Ramos (cell line): ENCODE measurements around the gene GUCY2C.

Source experiments
- in situ Hi-C: fragments of 300-500 bp; cut with MboI; formaldehyde crosslinking; loops from one replicate; pipeline ENCODE4 v1.14.3; 2022; ENCODE audit warnings: low sequenced_read_pairs; ENCODE audit not compliant: unreplicated experiment

GUCY2C gene

GRCh38 chr12:14588571-14588970 is 107.8 kb downstream of the GUCY2C start:
- in situ Hi-C loops = no loop called here

DNA sequence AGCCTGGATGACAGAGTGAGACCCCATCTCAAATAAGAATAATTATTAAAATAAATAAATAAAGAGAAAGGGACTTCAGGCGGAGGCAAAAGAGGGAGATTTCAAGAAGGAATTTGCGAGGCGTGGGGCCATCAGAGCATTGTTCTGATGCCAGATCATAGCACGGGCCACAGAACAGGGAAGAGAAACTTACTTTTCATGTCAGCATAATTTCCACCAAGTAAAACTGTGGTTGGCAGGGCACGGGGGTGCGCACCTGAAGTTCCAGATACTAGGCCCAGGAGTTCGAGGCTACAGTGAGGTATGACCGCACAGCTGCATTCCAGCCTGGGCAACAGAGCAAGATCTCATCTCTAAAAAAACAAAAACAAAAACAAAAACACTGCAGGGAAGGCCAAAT is 117.8 kb downstream of the GUCY2C start:
- in situ Hi-C loops = no loop called here

DNA sequence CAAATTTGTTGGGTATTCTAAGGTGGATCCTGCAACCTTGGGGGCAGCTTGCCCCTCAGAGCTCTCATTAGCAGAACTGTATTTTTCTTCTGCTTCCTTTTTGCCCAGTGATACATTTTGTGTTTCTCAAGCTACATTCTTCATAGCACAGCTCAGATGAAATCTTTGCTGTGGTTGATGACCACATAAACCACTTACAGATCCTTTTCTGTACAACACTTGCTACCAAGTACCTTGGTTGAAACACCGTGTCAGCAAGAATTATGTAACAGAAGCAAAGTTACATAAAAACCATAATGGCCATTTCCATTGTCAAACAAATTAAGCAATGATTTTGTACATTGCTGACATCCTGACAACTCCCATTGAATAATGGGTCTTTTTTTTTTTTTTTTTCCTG is 119.1 kb downstream of the GUCY2C start:
- in situ Hi-C loops = no loop called here

- in situ Hi-C loops = no loop called here
Measured at GRCh38 chr12:14576896-14577295, 119.5 kb downstream of the GUCY2C start.

GRCh38 chr12:14575585-14575984 is 120.8 kb downstream of the GUCY2C start:
- in situ Hi-C loops = no loop called here

GRCh38 chr12:14573118-14573517 is 123.3 kb downstream of the GUCY2C start:
- in situ Hi-C loops = no loop called here

DNA sequence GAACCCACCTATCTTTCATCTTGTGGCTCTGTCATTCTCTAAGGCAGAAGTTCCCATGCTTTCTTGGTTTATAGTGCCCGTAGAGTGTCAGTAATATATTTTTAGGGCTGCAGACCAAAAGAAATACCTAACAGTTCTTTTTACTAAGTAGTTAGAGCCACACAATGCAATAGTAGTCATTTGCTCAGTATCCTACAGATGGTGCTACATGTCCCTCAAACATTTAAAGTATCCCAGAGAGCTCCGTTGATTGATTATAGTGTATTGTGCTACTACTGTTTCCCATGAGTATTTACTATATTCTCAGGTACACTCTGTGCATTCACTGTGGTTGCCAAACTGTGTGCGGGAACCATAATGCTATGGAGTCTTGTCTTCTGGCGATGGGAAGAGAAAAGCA is 124.0 kb downstream of the GUCY2C start:
- in situ Hi-C loops = no loop called here

- in situ Hi-C loops = no loop called here
Measured at GRCh38 chr12:14571779-14572178, 124.6 kb downstream of the GUCY2C start.

GRCh38 chr12:14570231-14570630 is 126.2 kb downstream of the GUCY2C start:
- in situ Hi-C loops = no loop called here

GRCh38 chr12:14567351-14568162 is 128.8 kb downstream of the GUCY2C start, which contains the start of gene PLBD1:
Gene PLBD1 (minus strand): TSS chr12:14567883. CDS start chr12:14567696, 187 bp downstream.
- in situ Hi-C loops = no loop called here

DNA sequence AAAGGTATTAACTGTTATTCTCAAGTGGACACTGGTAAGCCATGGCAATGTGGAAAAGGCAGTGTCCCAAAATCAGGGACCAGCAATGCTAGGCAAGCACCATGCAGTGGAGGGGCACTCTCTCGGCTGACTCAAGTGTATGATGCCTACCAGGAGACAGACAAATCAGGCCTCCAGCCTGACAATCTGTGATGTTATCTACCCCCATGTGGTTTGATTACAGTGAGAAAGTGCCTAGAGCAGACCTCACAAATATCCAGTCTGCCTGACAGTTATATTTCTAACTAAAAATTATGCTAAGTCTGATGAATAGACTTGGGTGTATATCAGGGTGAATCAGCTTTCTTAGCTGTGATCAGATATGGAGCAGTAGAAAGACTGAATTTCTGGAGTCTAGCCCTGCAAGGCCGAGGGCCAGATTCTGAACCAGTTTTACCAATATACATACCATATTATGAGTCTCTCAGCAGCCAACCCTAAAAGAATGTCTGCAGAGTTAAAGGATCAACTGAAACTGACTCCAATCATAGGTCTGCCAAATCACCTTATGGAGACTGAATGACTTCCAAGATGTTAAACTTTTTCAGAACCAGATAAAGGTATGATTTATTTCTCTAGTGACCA is 132.0 kb downstream of the GUCY2C start:
- in situ Hi-C loops = no loop called here

DNA sequence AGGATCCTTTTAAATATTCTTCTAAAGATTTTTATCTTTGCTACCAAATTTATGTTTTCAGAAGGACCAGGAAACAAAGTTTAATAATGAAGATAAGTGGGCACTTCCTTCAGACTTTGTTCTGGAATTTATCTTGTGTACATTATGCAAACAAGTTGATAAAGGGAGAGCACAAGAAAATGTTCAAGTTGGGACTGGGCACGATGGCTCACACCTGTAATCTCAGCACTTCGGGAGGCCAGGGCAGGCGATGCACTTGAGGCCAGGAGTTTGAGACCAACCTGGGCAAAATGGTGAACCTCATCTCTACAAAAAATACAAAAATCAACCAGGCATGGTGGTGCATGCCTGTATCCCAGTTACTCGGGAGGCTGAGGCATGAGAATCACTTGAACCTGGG is 133.4 kb downstream of the GUCY2C start:
- in situ Hi-C loops = no loop called here
